CD4-positive, alpha-beta T cell (primary cell): ENCODE results near the gene SYCN. TPM values are rescaled to one million over a fixed set of nuclear protein-coding genes. Genes with fewer than 3 reads are reported as not detected.

Source experiments
- ATAC-seq: fragments of 200-7000 bp; cut with Tn5 transposase; one replicate; pipeline ENCODE4 v1.10.0; 2022; ENCODE audit warnings: mild to moderate bottlenecking; ENCODE audit not compliant: poor library complexity
- CTCF ChIA-PET: fragments of 350-600 bp; sonication (Branson Sonifier 250); formaldehyde crosslinking; loops from one replicate; lab custom pipeline; 2021; ENCODE audit warnings: antibody characterized with exemption, inconsistent platforms; lab: Charles Lee
- POLR2A ChIA-PET: fragments of 350-600 bp; sonication (Branson Sonifier 250); formaldehyde crosslinking; loops from one replicate; lab custom pipeline; 2021; ENCODE audit warnings: antibody characterized with exemption, inconsistent platforms; lab: Charles Lee
- DNase-seq, 14 experiments: peaks; one replicate each; pipeline ENCODE4 v3.0.0-alpha.2; 2013 to 2020; ENCODE audit warnings: mixed read lengths in 2 of 14
- H3K27ac ChIP-seq, 2 donors: one replicate each; pipeline versions ENCODE4 v1.5.1 to v1.7.0; 2013; ENCODE audit warnings: low read length in 2 of 2, low read depth in 1 of 2, mild to moderate bottlenecking in 1 of 2
- H3K27me3 ChIP-seq, 2 experiments: 1 replicate in 1 of 2; 2 replicates in 1 of 2; pipeline versions ENCODE4 v1.6.1 to v1.7.0; 2013; ENCODE audit warnings: low read length in 2 of 2, control low read depth in 1 of 2, mild to moderate bottlenecking in 1 of 2, moderate library complexity in 1 of 2; ENCODE audit not compliant: insufficient read depth in 2 of 2, control insufficient read depth in 1 of 2
- H3K36me3 ChIP-seq: one replicate; pipeline ENCODE4 v1.6.1; 2013; ENCODE audit warnings: low read length, control low read depth; ENCODE audit not compliant: insufficient read depth
- H3K4me1 ChIP-seq: one replicate; pipeline ENCODE4 v1.6.1; 2013; ENCODE audit warnings: low read length, control low read depth; ENCODE audit not compliant: insufficient read depth
- H3K4me3 ChIP-seq: one replicate; pipeline ENCODE4 v1.5.1; 2013; ENCODE audit warnings: mild to moderate bottlenecking, low read length, moderate library complexity
- H3K9me3 ChIP-seq, 2 experiments: 1 replicate in 1 of 2; 2 replicates in 1 of 2; pipeline versions ENCODE4 v1.6.1 to v1.7.0; 2013; ENCODE audit warnings: low read length in 2 of 2, mild to moderate bottlenecking in 2 of 2, control low read depth in 1 of 2, moderate library complexity in 1 of 2; ENCODE audit not compliant: control insufficient read depth in 1 of 2, insufficient read depth in 1 of 2
- H3K27ac Mint-ChIP-seq: one replicate; pipeline ENCODE4 v1.8.0; 2020; ENCODE audit warnings: mixed read lengths
- H3K27me3 Mint-ChIP-seq: one replicate; pipeline ENCODE4 v1.8.0; 2021; ENCODE audit warnings: mixed read lengths
- H3K36me3 Mint-ChIP-seq: one replicate; pipeline ENCODE4 v1.8.0; 2021; ENCODE audit warnings: low read depth, mixed read lengths
- H3K4me1 Mint-ChIP-seq: one replicate; pipeline ENCODE4 v1.8.0; 2021; ENCODE audit warnings: low read depth, mixed read lengths
- H3K4me3 Mint-ChIP-seq: one replicate; pipeline ENCODE4 v1.8.0; 2020; ENCODE audit warnings: mild to moderate bottlenecking, mixed read lengths
- H3K9me3 Mint-ChIP-seq: one replicate; pipeline ENCODE4 v1.8.0; 2020; ENCODE audit warnings: mixed read lengths
- CTCF ChIP-seq: fragments of 200-600 bp; IDR thresholded peaks from one replicate; pipeline ENCODE4 v1.8.0; 2022; ENCODE audit warnings: antibody characterized with exemption, mild to moderate bottlenecking
- intact Hi-C, 2 experiments: fragments of 100-400 bp; cut with DNase I in 1 of 2; cut with micrococcal nuclease in 1 of 2; formaldehyde crosslinking; loops; one replicate each; pipeline versions ENCODE4 v1.15.1 to v1.9.0; 2023 to 2025; cut with DNase I, micrococcal nuclease
- total RNA-seq, 174 experiments: library from RNA in 2 of 174; stranded (reverse) in 2 of 174; gene quantifications; one replicate each; pipeline ENCODE4 v1.2.3 and lab custom pipeline; 2021 to 2026

SYCN gene
- total RNA-seq, 2 experiments from 2014 or later: not detected

- peak overlapping the region in 1 of 2 donors; percentile 33 for H3K27ac ChIP-seq
Measured at GRCh38 chr19:39237200-39238184, 33.4 kb upstream of the SYCN start.

GRCh38 chr19:39236527-39236926 lies 32.5 kb upstream of the SYCN start:
- no peak overlapping the region for H3K4me3 Mint-ChIP-seq

More at GRCh38 chr19:39237200-39238184, 33.4 kb upstream of the SYCN start:
- no peaks in the 10 kb centered on the region for H3K9me3 ChIP-seq
- no peak for TF ChIP-seq CTCF
- no peaks in the 10 kb centered on the region for H3K27me3 Mint-ChIP-seq
- DNase-seq (peak in 12 of 14 experiments; percentile 4 to 67 (median 39)), ATAC-seq (peak; percentile 70)
- no peaks in the 10 kb centered on the region for H3K27me3 ChIP-seq
- POLR2A ChIA-PET: interaction anchor here (1.0 to 1.2 kb wide), 3 partner anchors 10 to 208 kb away, joined by 3 read pairs; partner anchors contain the start of gene SUPT5H
- H3K36me3 Mint-ChIP-seq: no peaks in the 10 kb centered on the region
- intact Hi-C loops: no loop called here
- peaks cover 28% of the 10 kb centered on the region for H3K4me1 Mint-ChIP-seq
- CTCF ChIA-PET: interaction anchor here (0.6 kb wide), 1 partner anchor 718 kb away, joined by 3 read pairs; no protein-coding TSS in a partner anchor
- H3K27ac Mint-ChIP-seq: peak overlapping the region; percentile 73
- H3K4me3 Mint-ChIP-seq: peak overlapping the region; percentile 76
- H3K4me3 ChIP-seq: peak overlapping the region; percentile 37
- no peaks in the 10 kb centered on the region for H3K36me3 ChIP-seq
- peaks cover 27% of the 10 kb centered on the region for H3K4me1 ChIP-seq
- no peaks in the 10 kb centered on the region for H3K9me3 Mint-ChIP-seq

GRCh38 chr19:39232708-39233107 lies 28.6 kb upstream of the SYCN start:
- H3K27me3 ChIP-seq: no peaks in the 10 kb centered on the region
- Mint-ChIP-seq H3K27me3 (no peaks in the 10 kb centered on the region), H3K36me3 (no peaks in the 10 kb centered on the region), H3K4me3 (no peak overlapping the region), H3K27ac (no peak overlapping the region), H3K4me1 (peaks cover 16% of the 10 kb centered on the region), H3K9me3 (no peaks in the 10 kb centered on the region)
- peaks cover 17% of the 10 kb centered on the region for H3K4me1 ChIP-seq
- TF ChIP-seq CTCF: no peak
- no peaks in the 10 kb centered on the region for H3K36me3 ChIP-seq
- POLR2A ChIA-PET: no interaction called here
- CTCF ChIA-PET: no interaction called here
- no peak for ATAC-seq
- no peak for DNase-seq
- intact Hi-C loops: no loop called here
- H3K9me3 ChIP-seq: peaks cover 0 to 4% of the 10 kb centered on the region in 2 experiments
- H3K27ac ChIP-seq: no peak overlapping the region
- H3K4me3 ChIP-seq: no peak overlapping the region

More at GRCh38 chr19:39236527-39236926, 32.5 kb upstream of the SYCN start:
- no peaks in the 10 kb centered on the region for H3K9me3 Mint-ChIP-seq
- H3K27me3 ChIP-seq: no peaks in the 10 kb centered on the region
- ChIA-PET POLR2A (no interaction called here), CTCF (interaction anchor here (1.1 kb wide), 1 partner anchor 58 kb away, joined by 3 read pairs; no protein-coding TSS in a partner anchor)
- peaks cover 28% of the 10 kb centered on the region for H3K4me1 Mint-ChIP-seq
- intact Hi-C loops: no loop called here
- H3K4me1 ChIP-seq: peaks cover 27% of the 10 kb centered on the region
- no peaks in the 10 kb centered on the region for H3K36me3 Mint-ChIP-seq
- no peaks in the 10 kb centered on the region for H3K36me3 ChIP-seq
- no peaks in the 10 kb centered on the region for H3K9me3 ChIP-seq
- TF ChIP-seq CTCF: no peak
- H3K4me3 ChIP-seq: no peak overlapping the region
- H3K27ac Mint-ChIP-seq: peak overlapping the region; percentile 73
- ATAC-seq (peak; percentile 62), DNase-seq (peak in 5 of 14 experiments; percentile 11 to 63 (median 28))
- H3K27ac ChIP-seq: no peak overlapping the region
- no peaks in the 10 kb centered on the region for H3K27me3 Mint-ChIP-seq
